HG03159 (cell line): ENCODE data around the gene ZSWIM4.
A peak's percentile ranks its signal among the peaks of the same experiment; 100 is the strongest.

ENCODE experiments used
- ATAC-seq: cut with Tn5 transposase; IDR thresholded peaks from one replicate; pipeline ENCODE4 v1.9.1; 2021; ENCODE audit warnings: mild to moderate bottlenecking, moderate library complexity; ENCODE audit not compliant: unreplicated experiment

ZSWIM4 gene

GRCh38 chr19:13833330-13834243, 38.3 kb downstream of the ZSWIM4 start:
- peak; percentile 73 for ATAC-seq

DNA sequence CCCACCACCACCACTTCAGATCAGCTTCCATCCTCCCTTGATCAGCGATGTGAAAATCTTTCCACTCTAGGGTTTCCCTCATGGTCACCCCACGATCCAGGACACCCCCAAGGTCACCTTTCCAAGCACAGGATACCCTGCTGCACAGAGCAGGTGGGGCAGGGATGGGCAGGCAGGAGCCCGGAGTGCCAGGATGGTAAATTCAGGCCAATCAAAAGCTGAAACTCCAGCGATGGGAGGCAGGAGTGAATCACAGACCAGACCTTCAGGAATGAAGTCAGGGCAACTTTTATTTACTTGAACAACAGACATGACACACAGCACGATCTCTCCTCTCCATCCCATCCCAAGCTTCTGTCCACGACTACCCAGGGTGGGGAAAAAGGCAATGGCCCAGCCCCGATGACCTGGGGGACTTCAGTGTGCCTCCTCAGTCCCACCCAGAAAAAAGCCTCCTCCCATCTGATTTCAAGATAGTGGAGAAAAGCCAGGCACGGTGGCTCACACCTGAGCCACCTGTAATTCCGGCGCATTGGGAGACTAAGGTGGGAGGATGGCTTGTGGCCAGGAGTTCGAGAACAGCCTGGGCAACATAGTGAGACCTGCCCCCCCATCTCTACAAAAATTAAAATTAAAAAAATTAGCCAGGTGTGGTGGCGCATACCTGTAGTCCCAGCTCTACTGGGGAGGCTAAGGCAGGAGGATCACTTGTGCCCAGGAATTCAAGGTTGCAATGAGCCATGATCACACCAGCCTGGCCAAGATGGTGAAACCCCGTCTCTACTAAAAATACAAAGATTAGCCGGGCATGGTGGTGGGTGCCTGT, 39.2 kb downstream of the ZSWIM4 start:
- ATAC-seq = no peak

DNA sequence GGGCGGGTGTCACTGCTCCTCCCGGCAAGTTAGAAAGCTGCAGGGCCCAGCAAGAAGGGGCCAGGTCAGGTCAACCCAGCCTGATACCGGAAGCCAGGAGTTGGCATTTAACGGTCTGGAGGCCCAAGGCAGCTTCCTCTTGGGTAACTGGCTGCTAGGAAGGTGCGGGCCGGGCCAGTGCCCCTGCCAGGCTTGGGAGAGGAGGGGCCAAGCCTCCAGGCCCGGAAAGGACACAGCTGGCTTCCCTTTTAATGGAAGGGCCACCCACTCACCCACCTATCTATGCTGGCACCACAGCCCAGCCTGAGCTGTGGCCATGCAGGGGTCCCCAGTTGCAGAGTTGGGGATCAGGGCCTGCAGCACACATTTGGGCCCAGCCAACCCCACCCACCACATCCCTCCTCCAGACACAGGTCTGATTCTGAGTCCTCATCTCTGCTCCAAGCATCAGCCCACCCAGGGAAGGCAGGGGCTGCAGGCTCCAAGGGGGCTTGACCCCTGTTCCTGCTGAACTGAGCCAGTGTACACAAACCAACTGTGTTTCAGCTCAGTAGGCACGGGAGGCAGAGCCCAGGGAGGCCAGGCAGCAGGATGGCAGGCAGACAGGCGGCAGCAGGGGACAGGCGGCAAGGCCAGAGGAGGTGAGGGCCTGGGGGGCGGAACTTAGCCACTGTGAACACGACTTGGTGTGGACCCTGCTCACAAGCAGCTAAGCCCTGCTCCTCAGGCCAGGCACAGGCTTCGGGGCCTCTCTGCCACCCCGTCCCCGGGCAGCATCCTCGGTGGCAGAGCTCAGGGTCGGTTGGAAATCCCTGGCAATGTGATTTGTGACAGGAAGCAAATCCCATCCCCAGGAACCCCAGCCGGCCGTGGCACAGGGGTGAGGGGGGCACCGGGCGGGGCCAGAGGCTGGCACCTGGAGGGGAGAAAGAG, 40.8 kb downstream of the ZSWIM4 start:
- no peak for ATAC-seq

GRCh38 chr19:13838435-13839129, 43.3 kb downstream of the ZSWIM4 start:
- ATAC-seq = no peak

DNA sequence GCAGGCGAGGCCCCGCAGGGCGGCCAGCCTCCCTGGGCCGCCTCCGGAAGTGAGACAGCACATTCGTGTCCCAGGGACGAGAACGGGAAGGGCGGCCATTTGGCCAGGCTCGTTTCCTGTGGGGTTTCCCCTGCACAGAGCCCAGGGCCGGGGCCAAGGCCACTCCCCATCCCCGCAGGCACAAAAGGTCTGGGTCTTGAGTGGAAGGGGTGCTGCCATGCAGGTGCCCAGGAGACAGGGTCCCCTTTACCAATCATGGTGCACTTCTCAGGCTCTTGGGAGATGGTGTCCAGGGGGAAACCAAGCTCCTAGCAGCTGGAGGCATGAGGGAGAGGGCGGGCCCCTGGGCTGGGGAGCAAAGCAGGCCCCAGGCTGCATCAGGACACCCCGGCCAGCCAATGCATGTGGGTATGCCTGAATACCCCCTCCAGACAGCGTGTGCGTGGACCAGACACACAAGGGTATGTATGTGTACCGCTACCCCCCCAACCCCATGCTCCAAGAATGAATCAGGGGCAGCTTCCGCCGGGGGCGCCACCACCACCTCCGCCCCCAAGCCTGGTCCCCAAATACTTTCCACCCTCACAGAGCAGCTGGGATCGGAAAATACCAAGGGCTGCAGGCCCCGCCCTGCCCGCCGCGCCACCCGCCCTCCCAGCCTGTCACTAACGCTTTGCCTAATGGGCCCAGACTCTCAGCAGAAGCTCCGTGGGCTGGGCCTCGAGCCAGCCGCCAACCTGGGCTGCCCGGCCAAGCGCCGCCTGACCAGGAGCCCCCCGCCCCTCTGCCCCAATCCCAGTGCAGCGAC, 44.1 kb downstream of the ZSWIM4 start:
- ATAC-seq = peak; percentile 39

DNA sequence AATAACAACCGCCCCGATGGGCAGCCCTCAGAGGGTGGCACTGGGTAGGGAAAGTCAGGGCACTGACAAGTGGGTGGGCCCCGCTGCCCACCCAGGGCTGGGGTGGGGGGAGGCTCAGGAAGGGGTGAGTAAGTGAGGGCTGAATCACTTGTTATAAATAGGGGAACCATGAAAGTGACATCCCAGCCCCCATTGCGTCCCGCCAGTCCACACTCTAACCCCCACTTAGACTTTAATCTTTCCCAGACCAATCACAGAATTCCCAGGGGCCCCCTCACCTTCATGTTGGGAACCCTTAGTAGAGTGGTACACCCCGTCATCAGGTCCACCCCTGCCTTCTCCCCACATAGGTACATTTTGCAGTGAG, 44.7 kb downstream of the ZSWIM4 start:
- no peak for ATAC-seq

DNA sequence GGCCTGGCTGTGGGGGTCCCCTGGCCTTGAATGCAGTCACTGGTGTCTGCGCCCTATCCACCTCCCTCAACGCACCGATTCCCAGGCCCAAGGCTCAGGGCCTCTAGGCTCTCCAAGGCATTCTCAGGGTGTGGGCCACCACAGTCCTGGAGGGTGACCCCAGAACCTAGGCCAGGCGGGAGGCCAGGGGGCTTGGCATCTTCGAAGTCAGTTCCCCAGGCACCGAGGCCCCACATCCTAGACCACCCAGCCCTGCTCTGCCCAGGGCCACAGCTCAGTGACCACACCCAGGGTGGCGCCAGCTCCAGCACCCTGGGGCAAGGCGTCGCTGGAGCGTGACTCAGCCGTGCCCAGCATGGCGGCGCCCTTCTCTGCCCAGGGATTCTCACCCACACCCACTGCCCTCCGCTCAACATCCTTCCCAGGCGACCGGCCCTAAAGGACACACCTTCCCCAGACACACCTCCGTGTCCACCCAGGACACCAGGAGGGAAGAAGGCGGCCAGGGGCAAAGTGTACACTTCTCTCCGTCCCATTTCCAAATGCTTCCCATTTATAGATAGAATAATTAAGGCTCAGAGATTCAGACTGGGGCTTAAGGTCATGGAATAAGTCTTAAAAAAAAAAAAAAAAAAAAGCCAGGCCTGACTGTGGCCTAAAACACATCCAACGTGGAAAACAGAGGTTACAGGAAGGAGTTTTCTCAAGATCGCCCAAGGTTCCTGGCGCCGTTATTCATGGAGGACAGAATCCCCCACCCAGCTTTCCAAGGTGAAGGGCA, 45.3 kb downstream of the ZSWIM4 start:
- ATAC-seq = no peak

DNA sequence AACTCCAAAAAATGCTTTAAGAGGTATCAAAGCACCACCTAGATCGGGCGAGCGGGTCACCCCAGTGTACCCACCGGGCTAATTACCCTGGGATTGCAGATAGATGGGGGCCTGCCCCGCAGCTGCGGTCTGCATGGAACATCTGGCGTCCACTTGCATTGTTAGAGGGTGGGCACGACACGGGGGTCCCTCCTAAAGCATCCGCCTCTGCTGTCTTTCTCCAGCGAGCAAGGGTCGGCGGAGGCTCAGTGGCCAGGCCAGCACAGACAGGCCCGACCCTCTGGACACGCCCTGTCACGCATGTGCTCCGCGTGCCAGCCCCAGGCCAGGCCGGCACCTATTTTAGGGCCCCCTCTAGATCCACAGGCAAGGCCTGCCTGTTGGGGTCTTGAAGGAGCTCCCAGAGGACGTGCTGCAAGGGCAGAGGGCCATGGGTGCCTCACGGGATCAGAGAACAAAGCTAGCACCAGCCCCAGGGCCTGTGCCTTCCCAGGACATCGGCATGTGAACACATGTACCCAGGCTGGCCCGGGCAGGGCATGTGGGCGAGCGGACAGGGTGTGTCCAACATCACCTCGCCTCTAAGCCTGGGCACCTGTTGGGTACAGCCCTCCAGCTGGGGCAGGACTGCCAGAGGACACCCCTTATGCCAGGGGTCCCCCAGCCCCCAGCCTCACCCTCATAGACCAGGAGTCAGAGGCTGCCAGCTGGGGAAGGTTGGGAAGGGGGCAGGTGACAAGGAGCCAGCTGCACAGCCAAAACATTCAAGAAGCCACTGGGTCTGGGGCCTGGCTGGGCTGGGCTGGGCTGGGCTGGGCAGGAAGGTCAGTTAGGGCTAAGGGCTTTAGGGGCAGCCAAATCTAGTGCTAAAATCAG, 46.1 kb downstream of the ZSWIM4 start:
- no peak for ATAC-seq

DNA sequence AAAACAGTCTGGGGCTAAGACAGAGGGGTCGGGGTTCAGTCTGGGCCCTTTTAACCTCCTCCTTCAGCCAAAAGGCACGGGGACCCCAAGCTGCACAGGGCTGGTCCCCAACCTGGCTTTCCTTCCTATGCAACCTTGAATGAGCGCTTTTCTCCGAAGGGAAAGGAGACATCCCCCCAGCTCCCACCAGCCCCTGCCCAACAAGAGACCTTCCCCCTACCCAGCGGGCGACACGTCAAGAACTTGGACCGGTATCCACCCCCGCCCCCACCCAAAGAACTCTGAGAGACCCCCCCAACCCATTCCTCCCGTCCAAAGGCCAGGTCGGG, 46.7 kb downstream of the ZSWIM4 start:
- ATAC-seq = no peak

DNA sequence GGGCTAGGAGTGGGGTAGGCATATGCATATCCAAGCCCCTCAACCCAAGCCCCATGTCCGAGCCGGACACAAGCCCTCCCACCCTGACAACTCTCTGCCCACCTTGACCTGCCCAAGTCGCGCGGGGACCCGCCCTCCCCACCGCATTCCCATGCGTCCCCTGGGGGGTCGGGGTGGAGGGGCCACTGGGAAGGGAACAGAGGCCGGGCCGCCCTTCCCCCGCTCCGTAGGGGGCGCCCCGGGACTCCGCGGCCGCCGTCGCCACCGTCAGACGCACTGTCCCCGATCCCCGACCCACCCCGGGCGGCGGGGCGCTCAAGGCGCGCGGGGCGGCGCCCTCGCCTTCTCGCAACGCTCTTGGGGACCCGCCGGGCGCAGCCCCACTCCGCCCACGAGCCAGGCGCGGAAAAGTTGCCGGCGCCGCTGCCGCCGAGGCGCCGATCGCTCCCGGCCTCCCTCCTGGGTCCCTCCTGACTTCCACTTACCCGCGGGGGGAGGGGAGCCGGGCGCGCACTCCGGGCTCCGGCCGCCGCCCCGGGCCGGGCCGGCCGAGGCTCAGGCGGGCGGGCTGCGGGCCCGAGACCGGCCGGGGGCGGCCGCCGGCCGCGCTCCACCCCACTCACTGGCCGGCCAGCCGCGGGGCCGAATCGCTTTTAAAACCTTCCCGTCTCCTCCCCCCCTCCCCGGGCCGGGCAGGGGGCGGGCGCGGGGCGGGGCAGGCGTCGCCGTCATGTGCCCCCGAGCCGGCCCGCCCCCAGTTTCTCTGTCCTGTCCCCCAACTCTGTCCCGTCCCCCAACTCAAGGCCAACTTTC, 47.3 kb downstream of the ZSWIM4 start:
- no peak for ATAC-seq

DNA sequence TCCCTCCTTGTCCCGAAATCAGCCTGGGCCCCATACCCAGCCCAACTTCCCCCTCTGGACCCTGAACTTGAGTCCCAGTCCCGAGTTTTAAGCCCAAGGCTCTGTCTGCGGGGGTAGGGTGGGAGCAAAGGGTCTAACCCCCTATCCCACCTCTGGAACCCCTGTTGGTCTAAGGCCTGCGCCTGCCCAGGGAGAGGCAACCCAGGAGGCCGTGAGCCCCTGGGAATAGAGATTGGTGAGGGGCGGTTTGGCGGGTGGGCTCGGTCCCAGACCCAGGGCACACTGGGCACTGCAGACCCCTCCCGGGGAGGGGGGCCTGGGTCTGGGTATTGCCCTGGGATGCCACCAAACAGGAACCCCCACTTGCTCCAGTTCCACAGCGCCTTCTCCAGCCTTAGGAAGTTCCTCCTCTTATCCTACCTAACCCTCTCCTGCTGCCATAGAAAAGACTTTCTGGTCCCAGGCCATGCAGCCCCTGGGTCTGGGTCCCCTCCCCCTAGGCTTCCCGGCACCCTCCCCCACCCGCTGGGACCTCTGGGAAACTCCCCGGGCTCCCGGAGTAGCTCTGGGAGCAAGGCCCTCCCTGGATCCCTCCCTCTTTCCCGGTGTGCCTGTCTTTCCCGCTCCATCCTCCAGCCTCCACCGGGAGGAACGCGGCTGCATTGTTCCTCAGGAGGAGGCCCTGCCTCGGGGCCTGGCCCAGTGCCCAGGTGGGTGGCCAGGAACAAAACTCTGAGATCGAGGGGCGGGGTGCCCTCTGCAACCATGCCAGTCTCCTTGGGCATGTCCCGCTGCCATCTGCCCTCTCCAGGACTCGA, 48.1 kb downstream of the ZSWIM4 start:
- no peak for ATAC-seq

- no peak for ATAC-seq
Measured at GRCh38 chr19:13844130-13844631, 48.9 kb downstream of the ZSWIM4 start.

GRCh38 chr19:13846557-13847406, 51.5 kb downstream of the ZSWIM4 start:
- peak; percentile 58 for ATAC-seq

DNA sequence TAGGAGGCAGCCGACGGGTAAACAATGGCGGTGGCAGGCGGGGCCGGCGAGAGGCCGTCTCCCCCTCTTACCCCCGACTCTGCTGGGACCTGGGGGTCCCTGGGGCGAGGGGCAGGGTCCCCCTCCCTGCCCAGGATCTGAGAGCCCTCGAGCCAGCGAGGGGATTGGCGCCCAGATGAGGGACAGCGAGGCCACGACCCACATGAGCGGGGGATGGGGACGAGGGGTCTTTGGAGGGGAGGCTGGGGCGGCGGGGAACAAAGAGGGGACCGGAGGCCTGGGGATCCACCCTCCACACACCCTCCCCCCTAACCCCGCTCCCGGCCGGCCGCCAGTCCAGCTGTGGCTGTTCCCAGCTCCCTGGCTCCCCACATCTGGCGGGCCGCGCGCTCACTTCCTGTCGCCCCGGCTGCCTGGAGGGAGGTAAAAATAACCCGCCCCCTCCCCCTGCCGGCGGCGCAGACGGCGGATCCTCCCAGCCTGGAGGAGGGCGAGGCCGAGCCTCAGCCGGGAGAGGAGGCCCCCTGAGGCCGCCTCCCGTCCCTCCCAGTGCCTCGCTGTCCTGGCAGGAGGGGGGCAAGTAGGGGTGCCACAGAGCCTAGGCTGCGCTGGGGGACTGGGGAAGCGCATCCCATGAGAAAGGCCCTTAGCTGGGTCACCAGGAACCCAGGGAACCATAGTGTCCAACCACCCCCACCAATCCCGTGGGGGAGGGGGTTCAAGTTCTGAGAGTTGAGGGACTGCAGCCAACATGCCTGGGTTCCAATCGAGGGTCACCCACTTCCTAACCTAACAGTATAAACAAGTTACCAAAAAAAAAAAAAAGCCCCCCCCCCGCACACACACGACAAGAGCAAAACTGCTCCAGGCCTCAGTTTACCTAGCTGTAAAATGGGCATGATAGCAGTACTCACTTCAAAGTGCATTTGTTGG, 52.4 kb downstream of the ZSWIM4 start:
- ATAC-seq = peak; percentile 17
